Measurements from ENCODE around the gene STX16.

STX16 gene

GRCh38 chr20:58639182-58640146 lies 11.6 kb upstream of the STX16 start:
- no peak for TF ChIP-seq NFIC (IDR thresholded peaks at IDR 0.05)
- no peak for TF ChIP-seq CREB1 (IDR thresholded peaks at IDR 0.05; ENCODE audit: low read depth)
- TF ChIP-seq, protein P1, sequence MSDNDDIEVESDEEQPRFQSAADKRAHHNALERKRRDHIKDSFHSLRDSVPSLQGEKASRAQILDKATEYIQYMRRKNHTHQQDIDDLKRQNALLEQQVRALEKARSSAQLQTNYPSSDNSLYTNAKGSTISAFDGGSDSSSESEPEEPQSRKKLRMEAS (IDR thresholded peaks at IDR 0.05) = no peak
- no peak for TF ChIP-seq TCF12 (IDR thresholded peaks at IDR 0.05; ENCODE audit: low read depth)
- TF ChIP-seq CEBPB (IDR thresholded peaks at IDR 0.05) = no peak
- no peak for TF ChIP-seq ZBTB7A (IDR thresholded peaks at IDR 0.05; ENCODE audit: low read depth)
- TF ChIP-seq TEAD4 (IDR thresholded peaks at IDR 0.05) = no peak
- TF ChIP-seq TAF1 (IDR thresholded peaks at IDR 0.05; ENCODE audit: low read depth) = no peak
- TF ChIP-seq RAD21 (IDR thresholded peaks at IDR 0.05; ENCODE audit: low read depth) = no peak
- no peak for TF ChIP-seq USF1 (IDR thresholded peaks at IDR 0.05)
- no peak for TF ChIP-seq EP300 (IDR thresholded peaks at IDR 0.05; ENCODE audit: borderline replicate concordance)
- no peak for TF ChIP-seq EGR1 (IDR thresholded peaks at IDR 0.05)

GRCh38 chr20:58640446-58640845 lies 10.6 kb upstream of the STX16 start:
- TF ChIP-seq EP300 (IDR thresholded peaks at IDR 0.05; ENCODE audit: borderline replicate concordance) = no peak
- TF ChIP-seq NFIC (IDR thresholded peaks at IDR 0.05) = no peak
- TF ChIP-seq YY1 (IDR thresholded peaks at IDR 0.05; ENCODE audit: low read depth) = no peak
- TF ChIP-seq USF1 (IDR thresholded peaks at IDR 0.05) = no peak
- no peak for TF ChIP-seq TEAD4 (IDR thresholded peaks at IDR 0.05)
- no peak for TF ChIP-seq ZBTB7A (IDR thresholded peaks at IDR 0.05; ENCODE audit: low read depth)
- no peak for TF ChIP-seq FOXM1 (IDR thresholded peaks at IDR 0.05; ENCODE audit: borderline replicate concordance, low read depth)
- no peak for TF ChIP-seq EGR1 (IDR thresholded peaks at IDR 0.05)
- TF ChIP-seq, protein P1 (IDR thresholded peaks at IDR 0.05) = no peak
- no peak for TF ChIP-seq REST (IDR thresholded peaks at IDR 0.05; ENCODE audit: low read depth)

DNA sequence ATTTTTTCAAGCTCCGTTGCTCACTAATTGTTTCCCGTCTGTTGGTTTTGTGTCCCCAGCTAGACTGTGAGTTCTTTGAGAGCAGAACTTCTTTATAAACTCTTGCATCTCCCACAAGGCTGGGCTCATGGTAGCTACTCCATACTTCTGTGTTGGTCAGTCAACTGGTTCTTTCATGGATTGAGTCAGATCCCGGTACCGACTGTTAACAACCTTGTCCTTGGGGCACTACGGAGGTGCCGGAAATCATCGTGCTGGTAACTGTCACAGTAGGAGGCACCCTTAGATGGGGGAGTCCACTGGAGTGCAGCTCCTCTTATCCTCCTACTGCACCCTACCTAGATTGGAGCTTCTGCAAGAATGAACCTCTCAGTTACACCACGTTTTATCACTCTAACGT lies 8.6 kb upstream of the STX16 start:
- TF ChIP-seq ZBTB7A (IDR thresholded peaks at IDR 0.05; ENCODE audit: low read depth) = no peak
- TF ChIP-seq REST (IDR thresholded peaks at IDR 0.05; ENCODE audit: low read depth) = no peak
- TF ChIP-seq CREB1 (IDR thresholded peaks at IDR 0.05; ENCODE audit: low read depth) = no peak
- no peak for TF ChIP-seq CEBPB (IDR thresholded peaks at IDR 0.05)
- no peak for TF ChIP-seq EGR1 (IDR thresholded peaks at IDR 0.05)
- no peak for TF ChIP-seq RAD21 (IDR thresholded peaks at IDR 0.05; ENCODE audit: low read depth)
- no peak for TF ChIP-seq FOXM1 (IDR thresholded peaks at IDR 0.05; ENCODE audit: borderline replicate concordance, low read depth)
- TF ChIP-seq TCF12 (IDR thresholded peaks at IDR 0.05; ENCODE audit: low read depth) = no peak
- no peak for TF ChIP-seq YY1 (IDR thresholded peaks at IDR 0.05; ENCODE audit: low read depth)
- no peak for TF ChIP-seq TAF1 (IDR thresholded peaks at IDR 0.05; ENCODE audit: low read depth)
- no peak for TF ChIP-seq EP300 (IDR thresholded peaks at IDR 0.05; ENCODE audit: borderline replicate concordance)
- TF ChIP-seq, protein P1 (IDR thresholded peaks at IDR 0.05) = no peak
- TF ChIP-seq USF1 (IDR thresholded peaks at IDR 0.05) = no peak
- TF ChIP-seq NFIC (IDR thresholded peaks at IDR 0.05) = no peak
- no peak for TF ChIP-seq TEAD4 (IDR thresholded peaks at IDR 0.05)

DNA sequence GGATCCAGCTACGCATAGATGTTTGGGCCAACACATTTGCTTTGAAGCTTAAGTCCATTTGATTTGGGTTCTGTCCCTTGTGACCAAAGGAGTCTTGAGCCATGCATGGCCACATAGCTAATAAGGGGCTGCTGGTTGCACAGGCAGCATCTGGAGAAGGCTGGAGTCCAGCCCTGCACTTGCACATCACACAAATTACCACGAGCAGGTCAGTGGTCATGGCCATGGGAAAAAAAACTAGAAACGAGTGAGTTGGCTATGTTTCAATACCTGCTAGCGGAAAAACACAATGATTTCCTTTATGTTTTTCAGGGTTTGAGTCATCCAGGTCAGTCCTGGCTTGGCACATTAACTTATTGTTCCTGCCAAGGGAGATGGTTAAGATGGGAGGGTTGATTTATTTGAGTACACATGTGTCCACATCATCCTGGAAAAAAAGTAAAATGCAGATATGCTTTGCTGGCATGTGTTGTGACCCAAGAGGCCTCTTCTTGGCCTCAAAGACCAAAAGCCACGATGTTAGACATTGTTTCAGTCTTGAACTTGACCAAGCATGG lies 5.6 kb upstream of the STX16 start:
- TF ChIP-seq FOXM1 (IDR thresholded peaks at IDR 0.05; ENCODE audit: borderline replicate concordance, low read depth) (no peak), REST (IDR thresholded peaks at IDR 0.05; ENCODE audit: low read depth) (no peak), USF1 (IDR thresholded peaks at IDR 0.05) (no peak), YY1 (IDR thresholded peaks at IDR 0.05; ENCODE audit: low read depth) (no peak), TAF1 (IDR thresholded peaks at IDR 0.05; ENCODE audit: low read depth) (no peak), EGR1 (IDR thresholded peaks at IDR 0.05) (no peak), ZBTB7A (IDR thresholded peaks at IDR 0.05; ENCODE audit: low read depth) (no peak), CEBPB (IDR thresholded peaks at IDR 0.05) (no peak), TCF12 (IDR thresholded peaks at IDR 0.05; ENCODE audit: low read depth) (peak; percentile 52; the same call in 1 of the 2 replicates), EP300 (IDR thresholded peaks at IDR 0.05; ENCODE audit: borderline replicate concordance) (peak; percentile 60; the same call in 1 of the 2 replicates), TEAD4 (IDR thresholded peaks at IDR 0.05) (0 out of 2 replicates have a peak, but pooled peaks have one; percentile 13), CREB1 (IDR thresholded peaks at IDR 0.05; ENCODE audit: low read depth) (no peak), NFIC (IDR thresholded peaks at IDR 0.05) (peak; percentile 88), RAD21 (IDR thresholded peaks at IDR 0.05; ENCODE audit: low read depth) (no peak)
- TF ChIP-seq, protein P1 (IDR thresholded peaks at IDR 0.05) = peak; percentile 41; the same call in 1 of the 2 replicates
